ENCODE data around the gene PPID. TPM values are rescaled to one million over a fixed set of nuclear protein-coding genes. Genes with fewer than 3 reads are reported as not detected.

Gene PPID
- total RNA-seq, 1 experiment from 2014 or later = 53.5 TPM

DNA sequence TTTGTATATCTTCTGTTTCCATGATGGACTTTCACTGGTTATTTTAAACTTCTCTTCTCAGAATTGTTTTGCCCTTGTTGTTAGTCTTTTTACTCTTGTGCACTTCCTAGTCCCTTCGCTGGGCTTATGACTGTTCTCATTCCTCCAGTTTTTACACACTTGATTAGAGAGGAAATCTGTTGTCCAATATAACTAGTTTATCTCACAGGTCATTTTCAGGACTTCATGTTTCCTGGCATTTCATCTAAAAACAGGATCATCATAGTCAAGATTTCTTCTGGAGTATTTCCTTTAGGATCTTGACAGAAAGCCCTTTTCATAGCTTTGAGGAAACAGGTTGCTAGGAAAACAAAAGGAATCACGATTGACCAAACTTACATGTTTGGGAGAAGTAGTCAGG is 48.6 kb upstream of the PPID start:
- H4K20me1 ChIP-seq (ENCODE audit: control insufficient read depth, insufficient read depth, insufficient read length) = no peaks in the 10 kb centered on the region
- H3K4me2 ChIP-seq (ENCODE audit: insufficient read depth, insufficient read length, low read length) = no peak overlapping the region
- H3K18ac ChIP-seq (ENCODE audit: insufficient read length, low read depth, low read length) = no peak overlapping the region
- WGBS (ENCODE audit: extremely low coverage, insufficient read length, low lambda C conversion rate) = no CpG with 5 or more reads among the region's 2 CpGs
- H4K91ac ChIP-seq (ENCODE audit: insufficient read length, low read depth, low read length) = no peak overlapping the region
- no peaks in the 10 kb centered on the region for H3K79me2 ChIP-seq (ENCODE audit: insufficient read depth, low read length)
- H4K8ac ChIP-seq (replicated peaks; ENCODE audit: insufficient read length, low read depth, low read length) = no peak overlapping the region
- no peak overlapping the region for H2AFZ ChIP-seq (ENCODE audit: low read length)
- no peak for DNase-seq
- H3K27ac ChIP-seq (ENCODE audit: insufficient read length, low read depth, low read length) = no peak overlapping the region
- H3K14ac ChIP-seq (ENCODE audit: insufficient read depth, low read length) = no peak overlapping the region
- Mint-ChIP-seq H3K27me3 (ENCODE audit: low read depth) (peaks cover 20% of the 10 kb centered on the region), H3K27ac (no peak overlapping the region), H3K36me3 (ENCODE audit: insufficient read depth in 1 of 3, low read depth in 3 of 3) (no peaks in the 10 kb centered on the region; a peak in 1 of 7 replicates), H3K4me3 (no peak overlapping the region), H3K9me3 (no peaks in the 10 kb centered on the region; a peak in 1 of 5 replicates), H3K4me1 (peaks cover 31 to 34% of the 10 kb centered on the region in 2 experiments)
- no peak overlapping the region for H2BK5ac ChIP-seq (ENCODE audit: insufficient read length, low read length)
- no peak overlapping the region for H2BK12ac ChIP-seq (ENCODE audit: insufficient read length, low read depth, low read length)
- no peak overlapping the region for H2AK5ac ChIP-seq (ENCODE audit: insufficient read length, low read length)
- H3K4ac ChIP-seq (ENCODE audit: low read depth, low read length) = no peak overlapping the region
- peaks cover 5% of the 10 kb centered on the region for H3K23me2 ChIP-seq (ENCODE audit: insufficient read length, low read depth, low read length, poor library complexity, severe bottlenecking)
- H2BK120ac ChIP-seq (ENCODE audit: low read depth, low read length, poor library complexity, severe bottlenecking) = no peak overlapping the region
- no peaks in the 10 kb centered on the region for H3K4me1 ChIP-seq (ENCODE audit: insufficient read depth, low read length)
- H3K9me3 ChIP-seq (ENCODE audit: control insufficient read depth, low read depth, low read length) = no peaks in the 10 kb centered on the region
- H3T11ph ChIP-seq (ENCODE audit: low read length) = no peak overlapping the region
- H3K27me3 ChIP-seq (ENCODE audit: insufficient read depth, low read length) = no peaks in the 10 kb centered on the region
- H3K23ac ChIP-seq (ENCODE audit: insufficient read length, low read depth, low read length) = no peak overlapping the region
- H2BK15ac ChIP-seq (ENCODE audit: low read depth, low read length) = no peak overlapping the region
- H3K56ac ChIP-seq (ENCODE audit: insufficient read length, low read depth, low read length) = no peak overlapping the region
- H4K5ac ChIP-seq (ENCODE audit: insufficient read length, low read depth, low read length) = no peak overlapping the region
- no peak overlapping the region for H3K9ac ChIP-seq (ENCODE audit: extremely low read depth, insufficient read length, low read length)
- no peak overlapping the region for H2BK20ac ChIP-seq (ENCODE audit: low read depth, low read length, poor library complexity, severe bottlenecking)
- TF ChIP-seq, protein P1, sequence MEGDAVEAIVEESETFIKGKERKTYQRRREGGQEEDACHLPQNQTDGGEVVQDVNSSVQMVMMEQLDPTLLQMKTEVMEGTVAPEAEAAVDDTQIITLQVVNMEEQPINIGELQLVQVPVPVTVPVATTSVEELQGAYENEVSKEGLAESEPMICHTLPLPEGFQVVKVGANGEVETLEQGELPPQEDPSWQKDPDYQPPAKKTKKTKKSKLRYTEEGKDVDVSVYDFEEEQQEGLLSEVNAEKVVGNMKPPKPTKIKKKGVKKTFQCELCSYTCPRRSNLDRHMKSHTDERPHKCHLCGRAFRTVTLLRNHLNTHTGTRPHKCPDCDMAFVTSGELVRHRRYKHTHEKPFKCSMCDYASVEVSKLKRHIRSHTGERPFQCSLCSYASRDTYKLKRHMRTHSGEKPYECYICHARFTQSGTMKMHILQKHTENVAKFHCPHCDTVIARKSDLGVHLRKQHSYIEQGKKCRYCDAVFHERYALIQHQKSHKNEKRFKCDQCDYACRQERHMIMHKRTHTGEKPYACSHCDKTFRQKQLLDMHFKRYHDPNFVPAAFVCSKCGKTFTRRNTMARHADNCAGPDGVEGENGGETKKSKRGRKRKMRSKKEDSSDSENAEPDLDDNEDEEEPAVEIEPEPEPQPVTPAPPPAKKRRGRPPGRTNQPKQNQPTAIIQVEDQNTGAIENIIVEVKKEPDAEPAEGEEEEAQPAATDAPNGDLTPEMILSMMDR (conservative IDR thresholded peaks at IDR 0.05) = no peak
- H3K79me1 ChIP-seq (ENCODE audit: insufficient read depth, low read depth, low read length, poor library complexity, severe bottlenecking) = no peaks in the 10 kb centered on the region
